H9 (cell line): Measurements from ENCODE around the gene GJB2. TPM values are rescaled to one million over a fixed set of nuclear protein-coding genes. Genes with fewer than 3 reads are reported as not detected.

Source experiments
- DNase-seq: peaks from one replicate; pipeline ENCODE4 v3.0.0-alpha.2; 2017
- H2AFZ ChIP-seq: one replicate; pipeline ENCODE4 v1.6.1; 2013; ENCODE audit warnings: mild to moderate bottlenecking, low read length, control low read depth, moderate library complexity
- H2AK5ac ChIP-seq: 2 replicates; pipeline ENCODE4 v1.6.1; 2013; ENCODE audit warnings: low read length, control low read depth, mixed read lengths; ENCODE audit not compliant: insufficient read length
- H2BK120ac ChIP-seq: one replicate; pipeline ENCODE4 v1.6.1; 2013; ENCODE audit warnings: low read depth, mild to moderate bottlenecking, low read length, control low read depth, inconsistent platforms; ENCODE audit not compliant: poor library complexity, severe bottlenecking
- H2BK12ac ChIP-seq: 2 replicates; pipeline ENCODE4 v1.6.1; 2013; ENCODE audit warnings: low read length, control low read depth, mixed read lengths, low read depth; ENCODE audit not compliant: insufficient read length
- H2BK15ac ChIP-seq: 2 replicates; pipeline ENCODE4 v1.6.1; 2013; ENCODE audit warnings: low read depth, low read length, control low read depth
- H2BK20ac ChIP-seq: one replicate; pipeline ENCODE4 v1.6.1; 2013; ENCODE audit warnings: low read depth, mild to moderate bottlenecking, low read length, control low read depth, inconsistent platforms; ENCODE audit not compliant: poor library complexity, severe bottlenecking
- H2BK5ac ChIP-seq: 2 replicates; pipeline ENCODE4 v1.6.1; 2013; ENCODE audit warnings: low read length, control low read depth, mixed read lengths; ENCODE audit not compliant: insufficient read length
- H3K14ac ChIP-seq: 2 replicates; pipeline ENCODE4 v1.6.1; 2013; ENCODE audit warnings: low read length, control low read depth; ENCODE audit not compliant: insufficient read depth
- H3K18ac ChIP-seq: 2 replicates; pipeline ENCODE4 v1.6.1; 2013; ENCODE audit warnings: low read depth, mild to moderate bottlenecking, mixed read lengths, low read length, control low read depth; ENCODE audit not compliant: insufficient read length
- H3K23ac ChIP-seq: 2 replicates; pipeline ENCODE4 v1.6.1; 2013; ENCODE audit warnings: low read length, control low read depth, mixed read lengths, low read depth; ENCODE audit not compliant: insufficient read length
- H3K23me2 ChIP-seq: 2 replicates; pipeline ENCODE4 v1.6.1; 2013; ENCODE audit warnings: low read depth, mild to moderate bottlenecking, mixed read lengths, low read length, control low read depth; ENCODE audit not compliant: insufficient read length, poor library complexity, severe bottlenecking
- H3K27ac ChIP-seq: 2 replicates; pipeline ENCODE4 v1.5.1; 2013; ENCODE audit warnings: low read length, control low read depth, mixed read lengths, low read depth; ENCODE audit not compliant: insufficient read length
- H3K27me3 ChIP-seq: 2 replicates; pipeline ENCODE4 v1.6.1; 2013; ENCODE audit warnings: low read length, control low read depth, inconsistent platforms; ENCODE audit not compliant: insufficient read depth
- H3K4ac ChIP-seq: 2 replicates; pipeline ENCODE4 v1.6.1; 2013; ENCODE audit warnings: low read depth, mild to moderate bottlenecking, control low read depth, inconsistent platforms, low read length, moderate library complexity
- H3K4me1 ChIP-seq: 2 replicates; pipeline ENCODE4 v1.6.1; 2013; ENCODE audit warnings: low read length, control low read depth, inconsistent platforms; ENCODE audit not compliant: insufficient read depth
- H3K4me2 ChIP-seq: 2 replicates; pipeline ENCODE4 v1.6.1; 2013; ENCODE audit warnings: low read length, control low read depth, mixed read lengths; ENCODE audit not compliant: insufficient read length, insufficient read depth
- H3K56ac ChIP-seq: 2 replicates; pipeline ENCODE4 v1.6.1; 2013; ENCODE audit warnings: low read depth, mild to moderate bottlenecking, mixed read lengths, low read length, control low read depth; ENCODE audit not compliant: insufficient read length
- H3K79me1 ChIP-seq: 2 replicates; pipeline ENCODE4 v1.6.1; 2013; ENCODE audit warnings: low read depth, mild to moderate bottlenecking, moderate library complexity, low read length, control low read depth, inconsistent platforms; ENCODE audit not compliant: insufficient read depth, poor library complexity, severe bottlenecking
- H3K79me2 ChIP-seq: 2 replicates; pipeline ENCODE4 v1.6.1; 2013; ENCODE audit warnings: low read length, control low read depth, inconsistent platforms; ENCODE audit not compliant: insufficient read depth
- H3K9ac ChIP-seq: 2 replicates; pipeline ENCODE4 v1.6.1; 2013; ENCODE audit warnings: low read length, control low read depth, mixed read lengths; ENCODE audit not compliant: insufficient read length; ENCODE audit errors: extremely low read depth
- H3K9me3 ChIP-seq: one replicate; pipeline ENCODE4 v1.6.1; 2013; ENCODE audit warnings: low read depth, low read length, inconsistent platforms; ENCODE audit not compliant: control insufficient read depth
- H3T11ph ChIP-seq: one replicate; pipeline ENCODE4 v1.6.1; 2013; ENCODE audit warnings: mild to moderate bottlenecking, low read length, control low read depth, inconsistent platforms
- H4K20me1 ChIP-seq: one replicate; pipeline ENCODE4 v1.6.1; 2013; ENCODE audit not compliant: control insufficient read depth, insufficient read length, insufficient read depth
- H4K5ac ChIP-seq: 2 replicates; pipeline ENCODE4 v1.6.1; 2013; ENCODE audit warnings: low read depth, mild to moderate bottlenecking, mixed read lengths, low read length, control low read depth; ENCODE audit not compliant: insufficient read length
- H4K8ac ChIP-seq: replicated peaks from 2 replicates; pipeline ENCODE4 v1.6.1; 2013; ENCODE audit warnings: low read length, control low read depth, mixed read lengths, low read depth; ENCODE audit not compliant: insufficient read length
- H4K91ac ChIP-seq: 2 replicates; pipeline ENCODE4 v1.6.1; 2013; ENCODE audit warnings: low read depth, mild to moderate bottlenecking, moderate library complexity, mixed read lengths, low read length, control low read depth; ENCODE audit not compliant: insufficient read length
- H3K27ac Mint-ChIP-seq, 3 experiments: 2 replicates in 2 of 3; 3 replicates in 1 of 3; pipeline ENCODE4 v1.8.0; 2020 to 2021; ENCODE audit warnings: mixed read lengths in 3 of 3, mild to moderate bottlenecking in 1 of 3, moderate library complexity in 1 of 3
- H3K27me3 Mint-ChIP-seq: 2 replicates; pipeline ENCODE4 v1.8.0; 2021; ENCODE audit warnings: low read depth, mild to moderate bottlenecking, moderate library complexity, mixed read lengths
- H3K36me3 Mint-ChIP-seq, 3 experiments: 2 replicates in 2 of 3; 3 replicates in 1 of 3; pipeline ENCODE4 v1.8.0; 2020 to 2021; ENCODE audit warnings: low read depth in 3 of 3, mixed read lengths in 3 of 3; ENCODE audit not compliant: insufficient read depth in 1 of 3
- H3K4me1 Mint-ChIP-seq, 2 experiments: 2 replicates each; pipeline ENCODE4 v1.8.0; 2020; ENCODE audit warnings: mixed read lengths in 2 of 2
- H3K4me3 Mint-ChIP-seq, 2 experiments: 2 replicates in 1 of 2; 3 replicates in 1 of 2; pipeline ENCODE4 v1.8.0; 2020 to 2021; ENCODE audit warnings: mild to moderate bottlenecking in 2 of 2, mixed read lengths in 2 of 2, moderate library complexity in 1 of 2
- H3K9me3 Mint-ChIP-seq, 2 experiments: 2 replicates in 1 of 2; 3 replicates in 1 of 2; pipeline ENCODE4 v1.8.0; 2020; ENCODE audit warnings: mild to moderate bottlenecking in 2 of 2, mixed read lengths in 2 of 2, moderate library complexity in 1 of 2
- CTCF ChIP-seq: fragments of 200-600 bp; sonication (generic); conservative IDR thresholded peaks from 3 replicates; pipeline ENCODE4 v1.8.0; 2021; ENCODE audit warnings: antibody characterized with exemption, mild to moderate bottlenecking
- whole genome bisulfite sequencing: extraction: QIAGEN DNeasy Blood & Tissue Kit; methylation state at CpG from one replicate; pipeline ENCODE4 v1.1.7; 2013; ENCODE audit warnings: missing lambda C conversion rate, low lambda C conversion rate, mixed read lengths; ENCODE audit not compliant: insufficient read length; ENCODE audit errors: extremely low coverage; 5-methylcytosine and 5-hydroxymethylcytosine counted together
- total RNA-seq: library from RNA; stranded (reverse); gene quantifications from 2 replicates; pipeline ENCODE4 v1.2.1, GENCODE V29; 2021

The GJB2 gene
- total RNA-seq, 1 experiment from 2014 or later, result 0.28 TPM

- no peak overlapping the region for H2BK20ac ChIP-seq
- no peak overlapping the region for H3K4ac ChIP-seq
- no peak overlapping the region for H3K56ac ChIP-seq
- peaks cover 11 to 25% of the 10 kb centered on the region in 2 experiments for H3K4me1 Mint-ChIP-seq
- no peak overlapping the region for H3T11ph ChIP-seq
- no peak overlapping the region for H3K27ac Mint-ChIP-seq
- no peak for DNase-seq
- no peak overlapping the region for H3K4me3 Mint-ChIP-seq
- no peak overlapping the region for H2AK5ac ChIP-seq
- H3K18ac ChIP-seq, result no peak overlapping the region
- H2BK12ac ChIP-seq, result no peak overlapping the region
- WGBS, result no CpG with 5 or more reads among the region's 16 CpGs
- H3K23ac ChIP-seq, result no peak overlapping the region
- no peak overlapping the region for H2AFZ ChIP-seq
- peaks cover 79% of the 10 kb centered on the region for H3K27me3 Mint-ChIP-seq
- H3K79me1 ChIP-seq, result no peaks in the 10 kb centered on the region
- H3K9me3 ChIP-seq, result no peaks in the 10 kb centered on the region
- TF ChIP-seq CTCF, result no peak
- no peak overlapping the region for H4K8ac ChIP-seq
- H2BK15ac ChIP-seq, result no peak overlapping the region
- no peaks in the 10 kb centered on the region for H3K36me3 Mint-ChIP-seq
- H3K14ac ChIP-seq, result no peak overlapping the region
- peaks cover 2% of the 10 kb centered on the region for H4K20me1 ChIP-seq
- no peak overlapping the region for H3K4me2 ChIP-seq
- H2BK5ac ChIP-seq, result no peak overlapping the region
- peaks cover 18% of the 10 kb centered on the region for H3K23me2 ChIP-seq
- H3K27ac ChIP-seq, result no peak overlapping the region
- no peaks in the 10 kb centered on the region for H3K4me1 ChIP-seq
- H3K9me3 Mint-ChIP-seq, result 0 out of 5 replicates have a peak, but pooled peaks cover 0 to 2% of the 10 kb centered on the region in 2 experiments
- no peak overlapping the region for H2BK120ac ChIP-seq
- H3K27me3 ChIP-seq, result peaks cover 48% of the 10 kb centered on the region
- H4K91ac ChIP-seq, result no peak overlapping the region
- no peak overlapping the region for H3K9ac ChIP-seq
- no peak overlapping the region for H4K5ac ChIP-seq
- H3K79me2 ChIP-seq, result no peaks in the 10 kb centered on the region
Observed at GRCh38 chr13:20190481-20191310, 2.0 kb downstream of the GJB2 start.
